Measurements from ENCODE around the gene AGAP1.

DNA sequence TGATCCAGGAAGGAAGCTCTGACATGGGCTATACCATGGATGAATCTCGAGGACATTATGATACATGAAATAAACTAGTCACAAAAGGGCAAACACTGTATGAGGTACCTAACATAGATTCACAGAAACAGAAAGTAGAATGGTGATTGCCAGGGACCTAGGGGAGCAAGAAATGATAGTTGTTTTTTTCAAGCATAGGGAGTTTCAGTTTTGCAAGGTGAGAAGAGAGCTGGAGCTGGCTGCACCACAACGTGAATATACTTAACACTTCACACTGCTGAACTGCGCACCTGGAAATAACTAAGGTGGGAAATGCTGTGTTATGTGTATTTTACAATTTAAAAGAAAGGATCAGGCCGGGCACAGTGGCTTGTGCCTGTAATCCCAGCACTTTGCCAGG lies 13.2 kb upstream of the AGAP1 start:
- TF ChIP-seq TAF1 (IDR thresholded peaks at IDR 0.05; ENCODE audit: low read depth) (no peak), RAD21 (conservative IDR thresholded peaks at IDR 0.05) (no peak)
- TF ChIP-seq, protein P1, sequence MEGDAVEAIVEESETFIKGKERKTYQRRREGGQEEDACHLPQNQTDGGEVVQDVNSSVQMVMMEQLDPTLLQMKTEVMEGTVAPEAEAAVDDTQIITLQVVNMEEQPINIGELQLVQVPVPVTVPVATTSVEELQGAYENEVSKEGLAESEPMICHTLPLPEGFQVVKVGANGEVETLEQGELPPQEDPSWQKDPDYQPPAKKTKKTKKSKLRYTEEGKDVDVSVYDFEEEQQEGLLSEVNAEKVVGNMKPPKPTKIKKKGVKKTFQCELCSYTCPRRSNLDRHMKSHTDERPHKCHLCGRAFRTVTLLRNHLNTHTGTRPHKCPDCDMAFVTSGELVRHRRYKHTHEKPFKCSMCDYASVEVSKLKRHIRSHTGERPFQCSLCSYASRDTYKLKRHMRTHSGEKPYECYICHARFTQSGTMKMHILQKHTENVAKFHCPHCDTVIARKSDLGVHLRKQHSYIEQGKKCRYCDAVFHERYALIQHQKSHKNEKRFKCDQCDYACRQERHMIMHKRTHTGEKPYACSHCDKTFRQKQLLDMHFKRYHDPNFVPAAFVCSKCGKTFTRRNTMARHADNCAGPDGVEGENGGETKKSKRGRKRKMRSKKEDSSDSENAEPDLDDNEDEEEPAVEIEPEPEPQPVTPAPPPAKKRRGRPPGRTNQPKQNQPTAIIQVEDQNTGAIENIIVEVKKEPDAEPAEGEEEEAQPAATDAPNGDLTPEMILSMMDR (IDR thresholded peaks at IDR 0.05; ENCODE audit: poor library complexity, severe bottlenecking), result no peak

Measured in neural cell (in vitro differentiated cells).